ENCODE data around the gene CERS1. TPM values are rescaled to one million over a fixed set of nuclear protein-coding genes. Genes with fewer than 3 reads are reported as not detected.

The CERS1 gene
- total RNA-seq, 6 experiments from 2014 or later = not detected

- H3K27ac ChIP-seq = no peak overlapping the region
- no peak for TF ChIP-seq CTCF (IDR thresholded peaks at IDR 0.05)
- TF ChIP-seq POLR2A (IDR thresholded peaks at IDR 0.05) = no peak
- intact Hi-C loops (cut with DNase I) = no loop called here
- ATAC-seq (no peak), DNase-seq (no peak)
- no peaks in the 10 kb centered on the region for H3K9me3 ChIP-seq
- no peak overlapping the region for H3K4me3 ChIP-seq
- H3K36me3 ChIP-seq = peaks cover 0 to 54% (median 27%) of the 10 kb centered on the region in 4 donors
- WGBS (ENCODE audit: insufficient coverage, low coverage, low lambda C conversion rate, missing lambda C conversion rate) = 100% methylated on average over 3 of the region's 23 CpGs
- H3K4me1 ChIP-seq = no peaks in the 10 kb centered on the region
- no peaks in the 10 kb centered on the region for H3K27me3 ChIP-seq
These were observed 28.8 kb downstream of the CERS1 start for GRCh38 chr19:18867199-18867598.

- H3K4me3 ChIP-seq = no peak overlapping the region
- 81% methylated on average over 15 of the region's 17 CpGs for WGBS (ENCODE audit: insufficient coverage, low coverage, low lambda C conversion rate, missing lambda C conversion rate)
These were observed 29.2 kb downstream of the CERS1 start for GRCh38 chr19:18866800-18867123.

GRCh38 chr19:18865973-18866799 is 29.8 kb downstream of the CERS1 start:
- no peak overlapping the region for H3K4me3 ChIP-seq
- intact Hi-C loops (cut with DNase I) = no loop called here
- peaks cover 3 to 64% (median 35%) of the 10 kb centered on the region in 4 donors for H3K36me3 ChIP-seq
- peak; percentile 78 to 98 (median 91) for TF ChIP-seq CTCF (IDR thresholded peaks at IDR 0.05)
- TF ChIP-seq POLR2A (IDR thresholded peaks at IDR 0.05) = no peak
- 52% methylated on average over 25 of the region's 38 CpGs for WGBS (ENCODE audit: insufficient coverage, low coverage, low lambda C conversion rate, missing lambda C conversion rate)
- H3K27ac ChIP-seq = no peak overlapping the region
- H3K4me1 ChIP-seq = no peaks in the 10 kb centered on the region
- no peaks in the 10 kb centered on the region for H3K27me3 ChIP-seq
- H3K9me3 ChIP-seq = no peaks in the 10 kb centered on the region
- DNase-seq (peak in 2 of 3 donors; percentile 49 to 59), ATAC-seq (peak; percentile 73 to 83 (median 77))

More at GRCh38 chr19:18866800-18867123, 29.2 kb downstream of the CERS1 start:
- H3K36me3 ChIP-seq = peaks cover 0 to 59% (median 32%) of the 10 kb centered on the region in 4 donors
- intact Hi-C loops (cut with DNase I) = no loop called here
- no peaks in the 10 kb centered on the region for H3K27me3 ChIP-seq
- no peaks in the 10 kb centered on the region for H3K4me1 ChIP-seq
- H3K9me3 ChIP-seq = no peaks in the 10 kb centered on the region
- H3K27ac ChIP-seq = no peak overlapping the region
- DNase-seq (no peak), ATAC-seq (no peak)
- TF ChIP-seq CTCF (IDR thresholded peaks at IDR 0.05) (no peak), POLR2A (IDR thresholded peaks at IDR 0.05) (no peak)

- Histone ChIP-seq H3K4me1 (peaks cover 0 to 3% (median 0%) of the 10 kb centered on the region in 4 donors), H3K27ac (no peak overlapping the region), H3K9me3 (no peaks in the 10 kb centered on the region), H3K27me3 (no peaks in the 10 kb centered on the region), H3K36me3 (peaks cover 10 to 73% (median 39%) of the 10 kb centered on the region in 4 donors), H3K4me3 (no peak overlapping the region)
- WGBS (ENCODE audit: insufficient coverage, low coverage, low lambda C conversion rate, missing lambda C conversion rate) = 85% methylated on average over 4 of the region's 27 CpGs
- TF ChIP-seq CTCF (IDR thresholded peaks at IDR 0.05) (no peak), POLR2A (IDR thresholded peaks at IDR 0.05) (no peak)
- ATAC-seq (no peak), DNase-seq (peak in 1 of 3 donors; percentile 43)
- intact Hi-C loops (cut with DNase I) = no loop called here
These were observed 30.6 kb downstream of the CERS1 start for GRCh38 chr19:18865106-18865972.

Data from right lobe of liver (tissue), 6 donors.